ENCODE results near the gene TBC1D9. TPM values are rescaled to one million over a fixed set of nuclear protein-coding genes. Genes with fewer than 3 reads are reported as not detected.

The TBC1D9 gene
- total RNA-seq, 1 experiment from 2014 or later = 21.7 TPM

GRCh38 chr4:140604544-140604943, 151.6 kb downstream of the TBC1D9 start:
- ATAC-seq (no peak), DNase-seq (ENCODE audit: low read depth, low spot score) (no peak)
- CTCF ChIA-PET = no interaction called here
- no TSS peak for BruUV-seq (replicated peaks)
- no peak overlapping the region for H3K27ac ChIP-seq (ENCODE audit: low read length)
- intact Hi-C loops (cut with micrococcal nuclease; ENCODE audit: unreplicated experiment) = no loop called here
- no peak overlapping the region for H3K4me3 ChIP-seq (ENCODE audit: low read depth in 2 of 2, low read length in 2 of 2)
- H3K4me1 ChIP-seq (ENCODE audit: control insufficient read depth, insufficient read depth, low read length) = no peaks in the 10 kb centered on the region
- no peaks in the 10 kb centered on the region for H3K9me3 ChIP-seq (ENCODE audit: control insufficient read depth, insufficient read depth, low read depth, low read length)
- H3K36me3 ChIP-seq (ENCODE audit: control insufficient read depth, insufficient read depth, low read length) = no peaks in the 10 kb centered on the region
- POLR2A ChIA-PET = no interaction called here
- no peaks in the 10 kb centered on the region for H3K27me3 ChIP-seq (ENCODE audit: control insufficient read depth, insufficient read depth, low read length)
- TF ChIP-seq TCF7L2 (IDR thresholded peaks at IDR 0.05; ENCODE audit: low read depth, low read length) (no peak), CTCF (IDR thresholded peaks at IDR 0.05) (no peak), REST (IDR thresholded peaks at IDR 0.05; ENCODE audit: insufficient read depth in 1 of 2, low read depth in 2 of 2, low read length in 1 of 2) (no peak), SIN3A (IDR thresholded peaks at IDR 0.05; ENCODE audit: borderline replicate concordance, insufficient read depth, low read depth, low read length) (no peak), POLR2AphosphoS5 (IDR thresholded peaks at IDR 0.05; ENCODE audit: low read depth, low read length) (no peak)
- in situ Hi-C loops (cut with HindIII; ENCODE audit: low pct_unique_long_range_greater_than_20kb, low sequenced_read_pairs) = no loop called here

GRCh38 chr4:140603286-140603685, 152.9 kb downstream of the TBC1D9 start:
- Histone ChIP-seq H3K27me3 (ENCODE audit: control insufficient read depth, insufficient read depth, low read length) (no peaks in the 10 kb centered on the region), H3K27ac (ENCODE audit: low read length) (no peak overlapping the region), H3K36me3 (ENCODE audit: control insufficient read depth, insufficient read depth, low read length) (no peaks in the 10 kb centered on the region), H3K4me1 (ENCODE audit: control insufficient read depth, insufficient read depth, low read length) (no peaks in the 10 kb centered on the region), H3K4me3 (ENCODE audit: low read depth in 2 of 2, low read length in 2 of 2) (no peak overlapping the region), H3K9me3 (ENCODE audit: control insufficient read depth, insufficient read depth, low read depth, low read length) (no peaks in the 10 kb centered on the region)
- TF ChIP-seq REST (IDR thresholded peaks at IDR 0.05; ENCODE audit: insufficient read depth in 1 of 2, low read depth in 2 of 2, low read length in 1 of 2) (no peak), SIN3A (IDR thresholded peaks at IDR 0.05; ENCODE audit: borderline replicate concordance, insufficient read depth, low read depth, low read length) (no peak), POLR2AphosphoS5 (IDR thresholded peaks at IDR 0.05; ENCODE audit: low read depth, low read length) (no peak), CTCF (IDR thresholded peaks at IDR 0.05) (no peak)
- BruUV-seq (replicated peaks) = no TSS peak
- no peak for DNase-seq (ENCODE audit: low read depth, low spot score)
- in situ Hi-C loops (cut with HindIII; ENCODE audit: low pct_unique_long_range_greater_than_20kb, low sequenced_read_pairs) = no loop called here
- no peak for ATAC-seq
- ChIA-PET CTCF (no interaction called here), POLR2A (no interaction called here)
- intact Hi-C loops (cut with micrococcal nuclease; ENCODE audit: unreplicated experiment) = no loop called here
